HG03025 (cell line): ENCODE results near the gene ZC3H18.
"Not testable (repeated sequence)": the region's sequence is repeated elsewhere in the genome, so short reads cannot be mapped to it uniquely, and the experiment has no call there.

Experiments used
- ATAC-seq: cut with Tn5 transposase; IDR thresholded peaks from one replicate; pipeline ENCODE4 v1.9.1; 2021; ENCODE audit warnings: mild to moderate bottlenecking, moderate library complexity; ENCODE audit not compliant: unreplicated experiment, low FRiP score

ZC3H18 gene

GRCh38 chr16:88667461-88667860 lies 97.3 kb downstream of the ZC3H18 start:
- ATAC-seq: no peak

- ATAC-seq: not testable (repeated sequence)
These were observed 99.3 kb downstream of the ZC3H18 start for GRCh38 chr16:88669493-88669892.

DNA sequence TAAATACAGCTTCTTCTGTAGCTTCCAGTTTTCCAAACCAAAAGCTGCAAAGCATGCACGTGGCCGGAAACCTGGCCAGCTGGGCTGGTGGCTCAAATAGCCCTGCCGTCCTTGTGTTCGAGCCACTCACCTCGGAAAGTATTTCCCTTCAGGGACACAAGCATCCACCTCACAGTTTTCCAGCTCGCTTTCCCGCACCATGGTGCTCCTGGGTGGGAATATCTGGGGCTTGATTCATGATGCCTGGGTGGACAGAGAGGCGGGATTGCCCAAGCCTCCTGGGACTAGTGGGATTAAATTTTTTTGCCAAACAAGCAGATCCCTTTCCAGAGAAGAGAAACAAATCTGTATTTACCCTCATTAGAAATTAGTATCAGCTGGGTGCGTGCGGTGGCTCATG lies 99.8 kb downstream of the ZC3H18 start:
- ATAC-seq: no peak

DNA sequence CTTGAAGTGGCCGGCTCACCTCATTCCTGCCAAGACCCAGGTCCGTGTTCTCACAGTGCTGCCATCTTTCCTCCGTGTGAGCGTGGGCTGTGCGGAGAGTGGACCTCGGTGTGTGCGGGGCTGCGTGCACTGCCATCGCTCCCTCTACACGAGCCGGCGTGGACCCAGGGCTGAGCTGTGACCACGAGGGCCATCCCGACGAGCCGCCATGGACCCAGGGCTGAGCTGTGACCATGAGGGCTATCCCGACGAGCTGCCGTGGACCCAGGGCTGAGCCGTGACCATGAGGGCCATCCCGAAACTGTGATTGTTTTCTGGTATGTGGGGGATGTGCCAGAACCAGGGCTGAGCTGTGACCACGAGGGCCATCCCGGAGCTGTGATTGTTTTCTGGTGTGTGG lies 101.6 kb downstream of the ZC3H18 start:
- no peak for ATAC-seq

DNA sequence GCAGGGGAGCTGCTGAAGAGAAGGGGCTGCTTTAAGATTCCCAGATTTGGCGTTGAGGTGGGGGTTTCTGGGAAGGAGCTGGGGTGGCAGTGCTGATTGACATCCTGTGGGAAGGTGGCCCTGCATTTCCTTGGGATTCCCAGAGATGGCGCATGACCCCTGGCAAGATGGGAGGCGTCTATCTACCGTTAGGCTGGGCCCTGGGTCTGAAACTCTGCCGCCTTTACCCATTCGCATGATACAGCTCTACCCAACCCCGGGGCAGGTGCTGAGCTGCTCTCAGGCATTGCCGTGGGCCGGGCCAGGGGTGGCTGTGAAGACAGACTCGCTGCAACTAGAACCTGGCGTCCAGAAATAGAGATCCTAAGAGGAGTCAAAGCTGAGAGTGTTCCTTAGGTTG lies 102.6 kb downstream of the ZC3H18 start:
- no peak for ATAC-seq

DNA sequence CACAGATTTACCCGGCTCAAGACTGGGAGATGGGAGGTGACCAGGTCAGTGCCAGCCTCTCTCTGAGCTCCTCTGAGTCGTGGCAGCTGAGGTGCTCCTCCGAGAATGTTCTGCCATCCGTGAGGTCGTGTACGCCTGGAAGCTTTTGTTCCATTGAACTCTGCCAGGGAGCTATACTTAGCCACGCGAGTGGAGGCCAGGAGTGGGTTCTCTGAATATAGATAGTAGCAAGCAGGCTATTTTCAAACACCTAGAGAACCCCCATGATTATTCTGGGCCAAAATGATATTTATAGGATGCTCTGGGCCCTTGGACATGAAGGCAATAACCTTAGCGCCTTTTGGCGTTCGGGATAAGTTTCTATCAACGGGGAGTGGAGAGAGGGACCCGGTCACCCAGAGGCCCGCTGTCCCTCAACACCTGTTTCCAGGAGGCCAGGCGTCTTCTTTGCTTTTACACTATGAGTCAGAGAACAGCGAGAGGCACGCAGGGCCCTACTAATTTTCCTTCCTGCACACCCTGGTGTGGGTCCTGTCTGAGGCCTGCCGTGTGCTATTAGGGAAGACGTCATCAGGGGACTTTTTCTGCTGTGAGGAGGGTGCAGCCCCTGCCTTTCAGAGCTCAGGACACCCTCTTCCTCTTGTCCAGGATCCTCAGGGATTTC lies 103.6 kb downstream of the ZC3H18 start:
- ATAC-seq: no peak

GRCh38 chr16:88676502-88677242 lies 106.5 kb downstream of the ZC3H18 start:
- no peak for ATAC-seq

DNA sequence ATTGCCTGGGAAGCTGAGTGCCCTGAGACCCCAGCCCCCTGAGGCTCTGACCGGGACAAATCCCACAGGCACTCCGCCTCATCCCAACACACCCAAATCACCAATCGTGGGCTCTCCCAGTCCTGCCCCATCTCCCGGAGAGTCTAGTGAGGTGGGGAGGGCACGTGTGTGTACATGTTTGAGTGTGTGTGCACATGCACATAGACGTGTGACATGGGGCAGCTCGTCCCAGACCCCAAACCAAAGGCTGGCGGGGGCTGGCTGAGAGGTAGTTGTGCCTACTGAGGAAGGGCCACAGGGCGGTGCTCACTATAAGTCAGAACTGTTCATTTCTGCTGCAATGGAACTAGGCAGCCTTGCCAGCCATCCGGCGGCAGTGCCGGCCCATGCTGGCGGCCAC lies 107.5 kb downstream of the ZC3H18 start:
- no peak for ATAC-seq

DNA sequence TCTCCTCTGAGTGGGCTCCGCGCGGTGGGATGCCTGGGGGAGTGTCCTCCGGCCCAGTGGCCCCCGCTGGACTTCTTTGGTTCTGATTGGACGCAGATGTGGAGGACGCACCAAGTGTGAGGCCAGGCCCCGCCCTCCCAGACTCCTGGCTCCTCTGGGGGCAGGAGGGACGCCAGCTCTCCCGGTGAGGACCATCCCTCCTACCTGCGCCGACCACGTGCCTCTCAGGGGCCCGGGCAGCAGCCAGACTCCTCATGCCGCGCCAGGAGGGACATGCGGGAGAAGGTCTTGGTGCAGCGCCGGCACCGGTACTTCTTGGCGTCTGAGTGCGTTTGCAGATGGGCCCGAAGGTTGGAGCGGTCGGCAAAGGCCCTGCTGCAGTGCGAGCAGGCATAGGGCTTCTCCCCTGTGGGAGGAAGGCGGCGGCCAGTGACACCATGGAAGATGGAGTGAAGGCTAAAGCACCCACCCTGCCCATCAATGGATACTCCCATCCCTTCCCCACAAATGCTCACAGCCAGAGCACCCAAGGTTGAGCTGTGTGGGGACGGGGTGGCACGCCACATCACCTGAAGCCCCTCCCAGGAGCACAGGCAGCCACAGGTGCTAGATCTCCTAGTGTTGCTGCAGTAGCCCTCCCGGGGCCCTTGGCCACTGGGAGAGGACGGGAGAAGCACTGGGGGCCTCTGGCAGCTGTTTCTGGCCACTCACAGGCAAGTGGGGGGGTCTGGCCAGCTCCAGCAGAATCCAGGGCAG lies 108.2 kb downstream of the ZC3H18 start:
- ATAC-seq: no peak

- no peak for ATAC-seq
These were observed 110.4 kb downstream of the ZC3H18 start for GRCh38 chr16:88680554-88681083.

DNA sequence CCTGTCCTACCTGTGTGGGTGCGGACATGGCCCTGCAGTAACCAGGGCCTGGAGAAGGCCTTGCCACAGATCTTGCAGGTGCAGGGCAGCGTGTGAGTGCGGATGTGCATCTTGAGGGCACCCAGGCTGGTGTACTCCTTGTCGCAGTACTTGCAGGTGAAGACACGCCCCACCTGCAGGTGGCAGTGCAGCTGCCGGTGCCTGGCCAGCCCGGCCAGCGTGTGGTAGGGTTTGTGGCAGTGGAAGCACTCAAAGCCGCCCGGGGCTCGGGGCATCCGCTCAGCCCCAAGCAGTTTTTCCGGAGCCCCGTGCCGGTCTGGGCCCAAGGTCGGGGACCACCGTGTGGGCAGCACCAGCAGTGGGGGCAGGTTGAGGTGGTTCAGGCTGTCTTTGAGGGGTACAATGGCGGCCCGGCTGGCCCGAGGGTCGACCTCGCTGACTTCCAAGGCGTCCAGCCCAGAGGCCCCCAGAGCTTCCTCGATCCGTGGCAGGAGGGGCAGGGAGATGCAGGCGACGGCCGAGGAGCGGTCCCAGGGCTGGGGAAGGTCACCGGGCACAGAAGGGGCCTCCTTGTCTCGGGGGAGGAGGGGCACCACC lies 111.0 kb downstream of the ZC3H18 start:
- ATAC-seq: no peak
